K562 (cell line): ENCODE results near the gene GCN1. TPM values are rescaled to one million over a fixed set of nuclear protein-coding genes. Genes with fewer than 3 reads are reported as not detected.

Source experiments
- BRF1 ChIP-seq: IDR thresholded peaks from 3 replicates; pipeline ENCODE4 v1.6.1; 2011; ENCODE audit warnings: borderline replicate concordance, mild to moderate bottlenecking; ENCODE audit not compliant: insufficient read length; ENCODE audit errors: extremely low read depth
- FOXK2 ChIP-seq, 2 experiments: fragments of 450-650 bp; IDR thresholded peaks in 1 of 2; conservative IDR thresholded peaks in 1 of 2; 2 replicates each; pipeline ENCODE4 v1.6.1; 2016; ENCODE audit warnings: low read depth in 2 of 2, mild to moderate bottlenecking in 1 of 2
- FOXP1 ChIP-seq: sonication (generic); formaldehyde crosslinking; IDR thresholded peaks from 2 replicates; pipeline ENCODE4 v1.8.0; 2022; ENCODE audit warnings: mild to moderate bottlenecking, missing genetic modification reagents
- HDAC2 ChIP-seq: fragments of 450-650 bp; IDR thresholded peaks from 2 replicates; pipeline ENCODE4 v1.6.1; 2016; ENCODE audit warnings: mild to moderate bottlenecking
- HLTF ChIP-seq: fragments of 450-650 bp; IDR thresholded peaks from 2 replicates; pipeline ENCODE4 v1.6.1; 2016
- NR1H2 ChIP-seq: sonication (generic); formaldehyde crosslinking; IDR thresholded peaks from 2 replicates; pipeline ENCODE4 v1.4.0; 2020; ENCODE audit warnings: mild to moderate bottlenecking, missing genetic modification reagents
- NR4A1 ChIP-seq, 2 experiments: fragments of 250-450 bp in 1 of 2; fragments of 450-650 bp in 1 of 2; sonication (Bioruptor Pico) in 1 of 2; IDR thresholded peaks; 2 replicates each; pipeline versions ENCODE4 v1.4.0 to v1.6.1; 2016 to 2020; ENCODE audit warnings: mild to moderate bottlenecking in 2 of 2, missing compliant biosample characterization in 1 of 2, missing genetic modification characterization in 1 of 2, moderate library complexity in 1 of 2
- PHF8 ChIP-seq: fragments of 200-600 bp; sonication (generic); IDR thresholded peaks from 2 replicates; pipeline ENCODE4 v1.6.1; 2012; ENCODE audit warnings: mixed run types, mild to moderate bottlenecking, inconsistent platforms, low read length, moderate library complexity, borderline replicate concordance
- PML ChIP-seq: IDR thresholded peaks from 2 replicates; pipeline ENCODE4 v1.6.1; 2012; ENCODE audit warnings: low read length, inconsistent platforms
- SPI1 ChIP-seq: IDR thresholded peaks from 2 replicates; pipeline ENCODE4 v1.6.1; 2011; ENCODE audit warnings: low read depth, low read length, control low read depth, borderline replicate concordance
- TAF9B ChIP-seq: fragments of 450-650 bp; IDR thresholded peaks from 2 replicates; pipeline ENCODE4 v1.6.1; 2018; ENCODE audit warnings: mild to moderate bottlenecking; ENCODE audit not compliant: partially characterized antibody
- ZNF165 ChIP-seq: fragments of 250-450 bp; sonication (Bioruptor Pico); IDR thresholded peaks from 2 replicates; pipeline ENCODE4 v1.4.0; 2020; ENCODE audit warnings: borderline replicate concordance
- ZNF507 ChIP-seq: conservative IDR thresholded peaks from 2 replicates; pipeline ENCODE4 v1.6.1; 2017; ENCODE audit warnings: missing genetic modification characterization, missing compliant biosample characterization
- polyA plus RNA-seq, 8 experiments: library from polyadenylated mRNA; depleted of rRNA in 4 of 8; stranded (reverse) in 5 of 8; unstranded in 3 of 8; fragments of >200 nt; fragmentation: Nextera tagmentation in 2 of 8; fragmentation: Illumina TruSeq in 1 of 8; extraction: Ambion mirVana in 2 of 8; extraction: Trizol in 1 of 8; gene quantifications; 2 replicates each; pipeline versions ENCODE4 v1.2.1 to v1.2.3, GENCODE V29; 2011 to 2014; ENCODE audit warnings: inconsistent platforms in 1 of 8, missing spikeins in 1 of 8
- total RNA-seq, 7 experiments: library from RNA; depleted of rRNA in 6 of 7; stranded (reverse); fragments of >200 nt in 6 of 7; fragmentation: Illumina TruSeq in 2 of 7; extraction: Trizol in 2 of 7; gene quantifications; 2 replicates each; pipeline versions ENCODE4 v1.2.1 to v1.2.3, GENCODE V29; 2011 to 2021; ENCODE audit warnings: low replicate concordance in 1 of 7
- TF ChIP-seq, protein P1 (sequence below): fragments of 250-450 bp; sonication (Bioruptor Pico); IDR thresholded peaks from 2 replicates; pipeline ENCODE4 v1.4.0; 2020; ENCODE audit warnings: mild to moderate bottlenecking
- TF ChIP-seq, protein P2 (sequence below): fragments of 250-450 bp; sonication (Bioruptor Pico); IDR thresholded peaks from 2 replicates; pipeline ENCODE4 v1.4.0; 2020
- TF ChIP-seq, protein P3 (sequence below): sonication (generic); formaldehyde crosslinking; IDR thresholded peaks from 2 replicates; pipeline ENCODE4 v1.8.0; 2022; ENCODE audit warnings: missing genetic modification reagents, mild to moderate bottlenecking, borderline replicate concordance
- TF ChIP-seq, protein P4 (sequence below): fragments of 250-450 bp; sonication (Bioruptor Pico); IDR thresholded peaks from 2 replicates; pipeline ENCODE4 v1.8.0; 2022; ENCODE audit warnings: moderate library complexity, mild to moderate bottlenecking, inconsistent platforms
- TF ChIP-seq, protein P5 (sequence below): sonication (generic); formaldehyde crosslinking; IDR thresholded peaks from 2 replicates; pipeline ENCODE4 v1.8.0; 2022; ENCODE audit warnings: mild to moderate bottlenecking, missing genetic modification reagents

GCN1 gene
- total and polyA plus RNA-seq, 9 of the 15 experiments (the other 6 are each of a cell fraction or from before 2014, with no cell fraction given): 11.9 to 190 (median 51.7) TPM

DNA sequence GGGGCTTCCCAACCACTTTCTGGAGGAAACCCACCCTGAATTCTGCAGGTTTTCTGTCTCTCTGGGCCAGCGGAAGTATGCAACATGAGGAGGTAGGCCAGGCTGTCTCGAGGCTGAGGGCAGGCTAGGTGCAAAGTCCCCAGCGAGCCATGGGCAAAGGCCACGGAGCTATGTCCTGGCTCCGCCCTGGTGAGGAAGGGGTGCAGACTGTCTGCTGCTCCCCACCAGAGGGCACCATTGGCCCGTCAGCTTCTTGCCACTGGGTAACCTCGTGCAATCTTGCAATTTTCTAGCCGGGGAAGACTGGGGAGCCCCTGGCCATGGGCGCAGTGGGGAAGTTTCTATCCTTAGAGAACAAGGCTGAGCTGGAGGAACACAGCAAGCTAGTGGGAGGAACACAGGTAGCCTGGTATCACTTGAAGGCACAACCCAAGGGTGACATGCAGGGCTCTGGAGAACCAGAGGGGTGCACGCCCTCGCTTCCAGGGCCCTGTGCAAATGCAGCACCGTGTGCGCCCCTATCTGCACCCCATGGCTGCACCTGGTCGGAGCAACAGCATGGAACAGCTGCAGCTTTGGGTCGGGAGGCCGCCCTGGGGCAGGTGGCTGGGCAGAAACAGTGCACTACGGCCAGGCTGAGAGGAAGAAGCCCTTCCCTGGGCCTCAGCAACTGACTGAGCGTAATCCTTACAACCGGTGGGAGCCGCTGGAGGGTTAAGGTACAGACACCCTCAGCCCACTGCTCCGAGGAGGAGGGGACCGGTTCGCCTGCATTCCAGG lies 34.0 kb upstream of the GCN1 start (continued):
- TF ChIP-seq, protein P1, sequence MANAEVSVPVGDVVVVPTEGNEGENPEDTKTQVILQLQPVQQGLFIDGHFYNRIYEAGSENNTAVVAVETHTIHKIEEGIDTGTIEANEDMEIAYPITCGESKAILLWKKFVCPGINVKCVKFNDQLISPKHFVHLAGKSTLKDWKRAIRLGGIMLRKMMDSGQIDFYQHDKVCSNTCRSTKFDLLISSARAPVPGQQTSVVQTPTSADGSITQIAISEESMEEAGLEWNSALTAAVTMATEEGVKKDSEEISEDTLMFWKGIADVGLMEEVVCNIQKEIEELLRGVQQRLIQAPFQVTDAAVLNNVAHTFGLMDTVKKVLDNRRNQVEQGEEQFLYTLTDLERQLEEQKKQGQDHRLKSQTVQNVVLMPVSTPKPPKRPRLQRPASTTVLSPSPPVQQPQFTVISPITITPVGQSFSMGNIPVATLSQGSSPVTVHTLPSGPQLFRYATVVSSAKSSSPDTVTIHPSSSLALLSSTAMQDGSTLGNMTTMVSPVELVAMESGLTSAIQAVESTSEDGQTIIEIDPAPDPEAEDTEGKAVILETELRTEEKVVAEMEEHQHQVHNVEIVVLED: no peak
- TF ChIP-seq ZNF165 (0 out of 2 replicates have a peak, but pooled peaks have one; percentile 27), BRF1 (no peak), HLTF (no peak), TAF9B (no peak), PHF8 (no peak), HDAC2 (no peak), SPI1 (no peak; the same call in 1 of the 2 replicates), ZNF507 (no peak), FOXK2 (conservative IDR thresholded peaks at IDR 0.05 in 1 of 2, IDR thresholded peaks at IDR 0.05 in 1 of 2; ENCODE audit: low read depth in 2 of 2) (no peak), PML (0 out of 2 replicates have a peak, but pooled peaks have one; percentile 40), NR4A1 (CRISPR knock-in tag; IDR thresholded peaks at IDR 0.05) (no peak), NR4A1 (tag; IDR thresholded peaks at IDR 0.05) (no peak), FOXP1 (CRISPR knock-in tag) (peak; percentile 76), NR1H2 (no peak)
- TF ChIP-seq, protein P2, sequence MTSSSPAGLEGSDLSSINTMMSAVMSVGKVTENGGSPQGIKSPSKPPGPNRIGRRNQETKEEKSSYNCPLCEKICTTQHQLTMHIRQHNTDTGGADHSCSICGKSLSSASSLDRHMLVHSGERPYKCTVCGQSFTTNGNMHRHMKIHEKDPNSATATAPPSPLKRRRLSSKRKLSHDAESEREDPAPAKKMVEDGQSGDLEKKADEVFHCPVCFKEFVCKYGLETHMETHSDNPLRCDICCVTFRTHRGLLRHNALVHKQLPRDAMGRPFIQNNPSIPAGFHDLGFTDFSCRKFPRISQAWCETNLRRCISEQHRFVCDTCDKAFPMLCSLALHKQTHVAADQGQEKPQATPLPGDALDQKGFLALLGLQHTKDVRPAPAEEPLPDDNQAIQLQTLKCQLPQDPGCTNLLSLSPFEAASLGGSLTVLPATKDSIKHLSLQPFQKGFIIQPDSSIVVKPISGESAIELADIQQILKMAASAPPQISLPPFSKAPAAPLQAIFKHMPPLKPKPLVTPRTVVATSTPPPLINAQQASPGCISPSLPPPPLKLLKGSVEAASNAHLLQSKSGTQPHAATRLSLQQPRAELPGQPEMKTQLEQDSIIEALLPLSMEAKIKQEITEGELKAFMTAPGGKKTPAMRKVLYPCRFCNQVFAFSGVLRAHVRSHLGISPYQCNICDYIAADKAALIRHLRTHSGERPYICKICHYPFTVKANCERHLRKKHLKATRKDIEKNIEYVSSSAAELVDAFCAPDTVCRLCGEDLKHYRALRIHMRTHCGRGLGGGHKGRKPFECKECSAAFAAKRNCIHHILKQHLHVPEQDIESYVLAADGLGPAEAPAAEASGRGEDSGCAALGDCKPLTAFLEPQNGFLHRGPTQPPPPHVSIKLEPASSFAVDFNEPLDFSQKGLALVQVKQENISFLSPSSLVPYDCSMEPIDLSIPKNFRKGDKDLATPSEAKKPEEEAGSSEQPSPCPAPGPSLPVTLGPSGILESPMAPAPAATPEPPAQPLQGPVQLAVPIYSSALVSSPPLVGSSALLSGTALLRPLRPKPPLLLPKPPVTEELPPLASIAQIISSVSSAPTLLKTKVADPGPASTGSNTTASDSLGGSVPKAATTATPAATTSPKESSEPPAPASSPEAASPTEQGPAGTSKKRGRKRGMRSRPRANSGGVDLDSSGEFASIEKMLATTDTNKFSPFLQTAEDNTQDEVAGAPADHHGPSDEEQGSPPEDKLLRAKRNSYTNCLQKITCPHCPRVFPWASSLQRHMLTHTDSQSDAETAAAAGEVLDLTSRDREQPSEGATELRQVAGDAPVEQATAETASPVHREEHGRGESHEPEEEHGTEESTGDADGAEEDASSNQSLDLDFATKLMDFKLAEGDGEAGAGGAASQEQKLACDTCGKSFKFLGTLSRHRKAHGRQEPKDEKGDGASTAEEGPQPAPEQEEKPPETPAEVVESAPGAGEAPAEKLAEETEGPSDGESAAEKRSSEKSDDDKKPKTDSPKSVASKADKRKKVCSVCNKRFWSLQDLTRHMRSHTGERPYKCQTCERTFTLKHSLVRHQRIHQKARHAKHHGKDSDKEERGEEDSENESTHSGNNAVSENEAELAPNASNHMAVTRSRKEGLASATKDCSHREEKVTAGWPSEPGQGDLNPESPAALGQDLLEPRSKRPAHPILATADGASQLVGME (CRISPR knock-in tag): no peak
- TF ChIP-seq, protein P3, sequence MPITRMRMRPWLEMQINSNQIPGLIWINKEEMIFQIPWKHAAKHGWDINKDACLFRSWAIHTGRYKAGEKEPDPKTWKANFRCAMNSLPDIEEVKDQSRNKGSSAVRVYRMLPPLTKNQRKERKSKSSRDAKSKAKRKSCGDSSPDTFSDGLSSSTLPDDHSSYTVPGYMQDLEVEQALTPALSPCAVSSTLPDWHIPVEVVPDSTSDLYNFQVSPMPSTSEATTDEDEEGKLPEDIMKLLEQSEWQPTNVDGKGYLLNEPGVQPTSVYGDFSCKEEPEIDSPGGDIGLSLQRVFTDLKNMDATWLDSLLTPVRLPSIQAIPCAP (CRISPR knock-in tag): no peak
- TF ChIP-seq, protein P4, sequence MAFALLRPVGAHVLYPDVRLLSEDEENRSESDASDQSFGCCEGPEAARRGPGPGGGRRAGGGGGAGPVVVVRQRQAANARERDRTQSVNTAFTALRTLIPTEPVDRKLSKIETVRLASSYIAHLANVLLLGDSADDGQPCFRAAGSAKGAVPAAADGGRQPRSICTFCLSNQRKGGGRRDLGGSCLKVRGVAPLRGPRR (CRISPR knock-in tag): no peak
- TF ChIP-seq, protein P5, sequence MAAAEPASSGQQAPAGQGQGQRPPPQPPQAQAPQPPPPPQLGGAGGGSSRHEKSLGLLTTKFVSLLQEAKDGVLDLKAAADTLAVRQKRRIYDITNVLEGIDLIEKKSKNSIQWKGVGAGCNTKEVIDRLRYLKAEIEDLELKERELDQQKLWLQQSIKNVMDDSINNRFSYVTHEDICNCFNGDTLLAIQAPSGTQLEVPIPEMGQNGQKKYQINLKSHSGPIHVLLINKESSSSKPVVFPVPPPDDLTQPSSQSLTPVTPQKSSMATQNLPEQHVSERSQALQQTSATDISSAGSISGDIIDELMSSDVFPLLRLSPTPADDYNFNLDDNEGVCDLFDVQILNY (CRISPR knock-in tag): no peak
